Endothelial cell (in vitro differentiated cells): ENCODE measurements around the gene TCF23. TPM values are rescaled to one million over a fixed set of nuclear protein-coding genes. Genes with fewer than 3 reads are reported as not detected.
A peak's percentile ranks its signal among the peaks of the same experiment; 100 is the strongest.

Source experiments
- DNase-seq: peaks from one replicate; pipeline ENCODE4 v3.0.0; 2021; ENCODE audit warnings: low spot score
- H3K27ac Mint-ChIP-seq: one replicate; pipeline ENCODE4 v1.8.0; 2021; ENCODE audit warnings: mixed read lengths, inconsistent platforms; ENCODE audit not compliant: unreplicated experiment
- H3K27me3 Mint-ChIP-seq: one replicate; pipeline ENCODE4 v1.8.0; 2021; ENCODE audit warnings: mild to moderate bottlenecking, moderate library complexity, mixed read lengths, inconsistent platforms; ENCODE audit not compliant: unreplicated experiment
- H3K36me3 Mint-ChIP-seq: one replicate; pipeline ENCODE4 v1.8.0; 2021; ENCODE audit warnings: mild to moderate bottlenecking, low read depth, mixed read lengths, inconsistent platforms; ENCODE audit not compliant: unreplicated experiment
- H3K4me1 Mint-ChIP-seq: one replicate; pipeline ENCODE4 v1.8.0; 2021; ENCODE audit warnings: mild to moderate bottlenecking, mixed read lengths, inconsistent platforms; ENCODE audit not compliant: unreplicated experiment
- H3K4me3 Mint-ChIP-seq: one replicate; pipeline ENCODE4 v1.8.0; 2021; ENCODE audit warnings: mild to moderate bottlenecking, mixed read lengths, inconsistent platforms; ENCODE audit not compliant: unreplicated experiment
- H3K9me3 Mint-ChIP-seq: one replicate; pipeline ENCODE4 v1.8.0; 2021; ENCODE audit warnings: mixed read lengths, inconsistent platforms; ENCODE audit not compliant: unreplicated experiment
- total RNA-seq: library from RNA; stranded (reverse); fragmentation: NEBNext Ultra II Directional; extraction: Animal tissue kit (Norgen Biotek cat#: 25700); gene quantifications from one replicate; pipeline ENCODE4 v1.2.1, GENCODE V29; 2021; ENCODE audit not compliant: unreplicated experiment
- TF ChIP-seq, protein P1 (sequence below): fragments of 200-600 bp; sonication (generic); IDR thresholded peaks from one replicate; pipeline ENCODE4 v1.5.0; 2021; ENCODE audit warnings: antibody characterized with exemption; ENCODE audit not compliant: unreplicated experiment

The TCF23 gene
- total RNA-seq, 1 donor from 2014 or later: not detected

DNA sequence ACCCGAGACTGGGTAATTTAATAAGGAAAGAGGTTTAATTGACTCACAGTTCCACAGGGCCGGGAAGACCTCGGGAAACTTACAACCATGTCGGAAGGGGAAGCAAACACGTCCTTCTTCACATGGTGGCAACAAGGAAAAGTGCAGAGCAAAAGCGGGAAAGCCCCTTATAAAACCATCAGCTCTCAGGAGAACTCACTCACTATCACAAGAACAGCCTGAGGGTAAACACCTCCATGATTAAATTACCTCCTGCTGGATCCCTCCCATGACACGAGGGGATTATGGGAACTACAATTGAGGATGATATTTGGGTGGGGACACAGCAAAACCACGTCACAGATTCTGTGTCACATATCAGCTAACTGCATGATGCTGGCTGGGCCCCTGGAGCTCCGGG lies 11.4 kb downstream of the TCF23 start:
- DNase-seq: no peak
- Mint-ChIP-seq H3K4me3 (no peak overlapping the region), H3K4me1 (no peaks in the 10 kb centered on the region), H3K9me3 (no peaks in the 10 kb centered on the region), H3K27me3 (peaks cover 2% of the 10 kb centered on the region), H3K27ac (no peak overlapping the region), H3K36me3 (no peaks in the 10 kb centered on the region)
- TF ChIP-seq, protein P1, sequence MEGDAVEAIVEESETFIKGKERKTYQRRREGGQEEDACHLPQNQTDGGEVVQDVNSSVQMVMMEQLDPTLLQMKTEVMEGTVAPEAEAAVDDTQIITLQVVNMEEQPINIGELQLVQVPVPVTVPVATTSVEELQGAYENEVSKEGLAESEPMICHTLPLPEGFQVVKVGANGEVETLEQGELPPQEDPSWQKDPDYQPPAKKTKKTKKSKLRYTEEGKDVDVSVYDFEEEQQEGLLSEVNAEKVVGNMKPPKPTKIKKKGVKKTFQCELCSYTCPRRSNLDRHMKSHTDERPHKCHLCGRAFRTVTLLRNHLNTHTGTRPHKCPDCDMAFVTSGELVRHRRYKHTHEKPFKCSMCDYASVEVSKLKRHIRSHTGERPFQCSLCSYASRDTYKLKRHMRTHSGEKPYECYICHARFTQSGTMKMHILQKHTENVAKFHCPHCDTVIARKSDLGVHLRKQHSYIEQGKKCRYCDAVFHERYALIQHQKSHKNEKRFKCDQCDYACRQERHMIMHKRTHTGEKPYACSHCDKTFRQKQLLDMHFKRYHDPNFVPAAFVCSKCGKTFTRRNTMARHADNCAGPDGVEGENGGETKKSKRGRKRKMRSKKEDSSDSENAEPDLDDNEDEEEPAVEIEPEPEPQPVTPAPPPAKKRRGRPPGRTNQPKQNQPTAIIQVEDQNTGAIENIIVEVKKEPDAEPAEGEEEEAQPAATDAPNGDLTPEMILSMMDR: no peak

- Mint-ChIP-seq H3K9me3 (no peaks in the 10 kb centered on the region), H3K4me3 (no peak overlapping the region), H3K4me1 (no peaks in the 10 kb centered on the region), H3K36me3 (no peaks in the 10 kb centered on the region), H3K27me3 (peaks cover 2% of the 10 kb centered on the region), H3K27ac (no peak overlapping the region)
- TF ChIP-seq, protein P1: no peak
- DNase-seq: no peak
Measured at GRCh38 chr2:27162151-27163121, 13.6 kb downstream of the TCF23 start.

- Mint-ChIP-seq H3K27ac (no peak overlapping the region), H3K4me1 (no peaks in the 10 kb centered on the region), H3K9me3 (no peaks in the 10 kb centered on the region), H3K27me3 (peaks cover under 1% of the 10 kb centered on the region), H3K4me3 (peak overlapping the region; percentile 19), H3K36me3 (no peaks in the 10 kb centered on the region)
- TF ChIP-seq, protein P1: no peak
- DNase-seq: no peak
Measured at GRCh38 chr2:27164960-27165763, 16.4 kb downstream of the TCF23 start.

DNA sequence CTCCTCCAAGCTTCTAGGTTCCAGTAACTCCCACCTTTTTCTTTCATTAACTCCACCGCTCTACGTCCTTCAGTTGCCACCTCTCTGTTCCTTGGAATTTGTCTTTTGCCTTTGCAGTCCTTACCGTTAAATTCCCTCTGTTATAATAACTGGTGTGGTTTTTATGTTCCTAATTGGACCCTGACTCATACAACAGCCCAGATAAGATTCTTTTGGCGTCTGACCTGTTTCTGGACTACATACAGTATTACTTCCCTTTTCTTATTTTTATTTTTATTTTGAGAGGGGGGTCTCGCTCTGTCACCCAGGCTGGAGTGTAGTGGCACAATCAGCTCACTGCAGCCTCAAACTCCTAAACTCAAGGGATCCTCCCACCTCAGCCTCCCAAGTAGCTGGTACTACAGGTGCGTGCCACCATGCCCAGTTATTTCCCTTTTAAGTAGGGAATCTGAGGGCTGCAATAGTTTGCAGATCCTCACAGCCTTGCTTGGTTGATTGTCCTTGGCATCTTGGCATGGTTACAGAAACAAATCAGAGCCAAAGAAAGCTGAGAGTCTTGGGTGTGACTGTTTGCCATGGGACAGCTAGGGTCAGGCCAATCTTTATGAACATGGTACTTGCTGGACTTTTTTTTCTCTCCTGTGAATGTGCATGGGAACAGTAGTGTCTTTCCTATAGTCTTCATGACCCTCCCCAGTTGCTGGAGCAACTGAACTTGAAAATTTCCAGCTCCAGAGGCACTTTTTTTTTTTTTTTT lies 22.0 kb downstream of the TCF23 start:
- H3K27ac Mint-ChIP-seq: no peak overlapping the region
- no peak overlapping the region for H3K4me3 Mint-ChIP-seq
- no peak for DNase-seq
- no peaks in the 10 kb centered on the region for H3K9me3 Mint-ChIP-seq
- no peaks in the 10 kb centered on the region for H3K27me3 Mint-ChIP-seq
- TF ChIP-seq, protein P1: no peak
- no peaks in the 10 kb centered on the region for H3K4me1 Mint-ChIP-seq
- H3K36me3 Mint-ChIP-seq: no peaks in the 10 kb centered on the region
